Measurements from ENCODE around the gene RCAN2.
A peak's percentile ranks its signal among the peaks of the same experiment; 100 is the strongest.

The RCAN2 gene

GRCh38 chr6:46491201-46491627 is at the start of gene RCAN2:
TSS of gene RCAN2 (minus strand) at chr6:46491449.
- peak within 1 kb of the TSS; percentile 59 for H3K9ac ChIP-seq (ENCODE audit: low read length)
- no peaks in the 10 kb centered on the region for H3K9me3 ChIP-seq (ENCODE audit: control insufficient read depth, low read length)
- peak within 1 kb of the TSS; percentile 3 for H3K4me3 ChIP-seq (ENCODE audit: low read length)
- peaks cover 28% of the 10 kb centered on the region for H3K27me3 ChIP-seq (ENCODE audit: control insufficient read depth, insufficient read depth, low read length)
- H3K36me3 ChIP-seq (ENCODE audit: control insufficient read depth, insufficient read depth, low read length) = no peaks in the 10 kb centered on the region
- no peaks in the 10 kb centered on the region for H3K4me1 ChIP-seq (ENCODE audit: control insufficient read depth, insufficient read depth, low read length)

- no peaks in the 10 kb centered on the region for H3K36me3 ChIP-seq (ENCODE audit: control insufficient read depth, insufficient read depth, low read length)
- H3K27me3 ChIP-seq (ENCODE audit: control insufficient read depth, insufficient read depth, low read length) = no peaks in the 10 kb centered on the region
- H3K9ac ChIP-seq (ENCODE audit: low read length) = no peak overlapping the region
- H3K4me3 ChIP-seq (ENCODE audit: low read length) = no peak overlapping the region
- no peaks in the 10 kb centered on the region for H3K4me1 ChIP-seq (ENCODE audit: control insufficient read depth, insufficient read depth, low read length)
- H3K9me3 ChIP-seq (ENCODE audit: control insufficient read depth, low read length) = no peaks in the 10 kb centered on the region
Measured at GRCh38 chr6:46539866-46540265, 48.6 kb upstream of the RCAN2 start.

- Histone ChIP-seq H3K9me3 (ENCODE audit: control insufficient read depth, low read length) (no peaks in the 10 kb centered on the region), H3K9ac (ENCODE audit: low read length) (no peak overlapping the region), H3K4me3 (ENCODE audit: low read length) (no peak overlapping the region), H3K4me1 (ENCODE audit: control insufficient read depth, insufficient read depth, low read length) (no peaks in the 10 kb centered on the region), H3K36me3 (ENCODE audit: control insufficient read depth, insufficient read depth, low read length) (no peaks in the 10 kb centered on the region), H3K27me3 (ENCODE audit: control insufficient read depth, insufficient read depth, low read length) (no peaks in the 10 kb centered on the region)
Measured at GRCh38 chr6:46538800-46539480, 47.7 kb upstream of the RCAN2 start.

GRCh38 chr6:46530896-46531295 is 39.6 kb upstream of the RCAN2 start:
- no peaks in the 10 kb centered on the region for H3K4me1 ChIP-seq (ENCODE audit: control insufficient read depth, insufficient read depth, low read length)
- no peaks in the 10 kb centered on the region for H3K9me3 ChIP-seq (ENCODE audit: control insufficient read depth, low read length)
- no peaks in the 10 kb centered on the region for H3K27me3 ChIP-seq (ENCODE audit: control insufficient read depth, insufficient read depth, low read length)
- no peak overlapping the region for H3K4me3 ChIP-seq (ENCODE audit: low read length)
- H3K9ac ChIP-seq (ENCODE audit: low read length) = no peak overlapping the region
- H3K36me3 ChIP-seq (ENCODE audit: control insufficient read depth, insufficient read depth, low read length) = no peaks in the 10 kb centered on the region

- Histone ChIP-seq H3K4me3 (ENCODE audit: low read length) (no peak overlapping the region), H3K9ac (ENCODE audit: low read length) (no peak overlapping the region), H3K9me3 (ENCODE audit: control insufficient read depth, low read length) (no peaks in the 10 kb centered on the region), H3K4me1 (ENCODE audit: control insufficient read depth, insufficient read depth, low read length) (no peaks in the 10 kb centered on the region), H3K36me3 (ENCODE audit: control insufficient read depth, insufficient read depth, low read length) (no peaks in the 10 kb centered on the region), H3K27me3 (ENCODE audit: control insufficient read depth, insufficient read depth, low read length) (no peaks in the 10 kb centered on the region)
Measured at GRCh38 chr6:46528961-46529750, 37.9 kb upstream of the RCAN2 start.

GRCh38 chr6:46526607-46527006 is 35.4 kb upstream of the RCAN2 start:
- no peak overlapping the region for H3K9ac ChIP-seq (ENCODE audit: low read length)
- no peaks in the 10 kb centered on the region for H3K4me1 ChIP-seq (ENCODE audit: control insufficient read depth, insufficient read depth, low read length)
- no peaks in the 10 kb centered on the region for H3K27me3 ChIP-seq (ENCODE audit: control insufficient read depth, insufficient read depth, low read length)
- H3K9me3 ChIP-seq (ENCODE audit: control insufficient read depth, low read length) = no peaks in the 10 kb centered on the region
- H3K4me3 ChIP-seq (ENCODE audit: low read length) = no peak overlapping the region
- H3K36me3 ChIP-seq (ENCODE audit: control insufficient read depth, insufficient read depth, low read length) = no peaks in the 10 kb centered on the region

GRCh38 chr6:46525583-46525982 is 34.3 kb upstream of the RCAN2 start:
- Histone ChIP-seq H3K9me3 (ENCODE audit: control insufficient read depth, low read length) (no peaks in the 10 kb centered on the region), H3K36me3 (ENCODE audit: control insufficient read depth, insufficient read depth, low read length) (no peaks in the 10 kb centered on the region), H3K4me1 (ENCODE audit: control insufficient read depth, insufficient read depth, low read length) (no peaks in the 10 kb centered on the region), H3K4me3 (ENCODE audit: low read length) (no peak overlapping the region), H3K27me3 (ENCODE audit: control insufficient read depth, insufficient read depth, low read length) (no peaks in the 10 kb centered on the region), H3K9ac (ENCODE audit: low read length) (no peak overlapping the region)

- no peaks in the 10 kb centered on the region for H3K36me3 ChIP-seq (ENCODE audit: control insufficient read depth, insufficient read depth, low read length)
- no peak overlapping the region for H3K4me3 ChIP-seq (ENCODE audit: low read length)
- H3K9me3 ChIP-seq (ENCODE audit: control insufficient read depth, low read length) = no peaks in the 10 kb centered on the region
- H3K27me3 ChIP-seq (ENCODE audit: control insufficient read depth, insufficient read depth, low read length) = no peaks in the 10 kb centered on the region
- no peak overlapping the region for H3K9ac ChIP-seq (ENCODE audit: low read length)
- no peaks in the 10 kb centered on the region for H3K4me1 ChIP-seq (ENCODE audit: control insufficient read depth, insufficient read depth, low read length)
Measured at GRCh38 chr6:46521464-46521971, 30.3 kb upstream of the RCAN2 start.

- no peak overlapping the region for H3K9ac ChIP-seq (ENCODE audit: low read length)
- H3K36me3 ChIP-seq (ENCODE audit: control insufficient read depth, insufficient read depth, low read length) = no peaks in the 10 kb centered on the region
- H3K9me3 ChIP-seq (ENCODE audit: control insufficient read depth, low read length) = no peaks in the 10 kb centered on the region
- H3K27me3 ChIP-seq (ENCODE audit: control insufficient read depth, insufficient read depth, low read length) = no peaks in the 10 kb centered on the region
- no peaks in the 10 kb centered on the region for H3K4me1 ChIP-seq (ENCODE audit: control insufficient read depth, insufficient read depth, low read length)
- no peak overlapping the region for H3K4me3 ChIP-seq (ENCODE audit: low read length)
Measured at GRCh38 chr6:46517202-46517601, 26.0 kb upstream of the RCAN2 start.

GRCh38 chr6:46513533-46513932 is 22.3 kb upstream of the RCAN2 start:
- H3K9ac ChIP-seq (ENCODE audit: low read length) = no peak overlapping the region

GRCh38 chr6:46511320-46511719 is 20.1 kb upstream of the RCAN2 start:
- H3K27me3 ChIP-seq (ENCODE audit: control insufficient read depth, insufficient read depth, low read length) = no peaks in the 10 kb centered on the region
- H3K4me3 ChIP-seq (ENCODE audit: low read length) = no peak overlapping the region
- H3K9ac ChIP-seq (ENCODE audit: low read length) = no peak overlapping the region
- H3K4me1 ChIP-seq (ENCODE audit: control insufficient read depth, insufficient read depth, low read length) = peaks cover 19% of the 10 kb centered on the region
- H3K9me3 ChIP-seq (ENCODE audit: control insufficient read depth, low read length) = no peaks in the 10 kb centered on the region
- H3K36me3 ChIP-seq (ENCODE audit: control insufficient read depth, insufficient read depth, low read length) = no peaks in the 10 kb centered on the region

More at GRCh38 chr6:46513533-46513932, 22.3 kb upstream of the RCAN2 start:
- Histone ChIP-seq H3K36me3 (ENCODE audit: control insufficient read depth, insufficient read depth, low read length) (no peaks in the 10 kb centered on the region), H3K4me1 (ENCODE audit: control insufficient read depth, insufficient read depth, low read length) (peaks cover 9% of the 10 kb centered on the region), H3K27me3 (ENCODE audit: control insufficient read depth, insufficient read depth, low read length) (no peaks in the 10 kb centered on the region), H3K9me3 (ENCODE audit: control insufficient read depth, low read length) (no peaks in the 10 kb centered on the region), H3K4me3 (ENCODE audit: low read length) (no peak overlapping the region)

GRCh38 chr6:46510651-46511050 is 19.4 kb upstream of the RCAN2 start:
- Histone ChIP-seq H3K9me3 (ENCODE audit: control insufficient read depth, low read length) (no peaks in the 10 kb centered on the region), H3K9ac (ENCODE audit: low read length) (no peak overlapping the region), H3K4me3 (ENCODE audit: low read length) (no peak overlapping the region), H3K36me3 (ENCODE audit: control insufficient read depth, insufficient read depth, low read length) (no peaks in the 10 kb centered on the region), H3K4me1 (ENCODE audit: control insufficient read depth, insufficient read depth, low read length) (peaks cover 19% of the 10 kb centered on the region), H3K27me3 (ENCODE audit: control insufficient read depth, insufficient read depth, low read length) (no peaks in the 10 kb centered on the region)
